ENCODE results near the gene MAP4. TPM values are rescaled to one million over a fixed set of nuclear protein-coding genes. Genes with fewer than 3 reads are reported as not detected.

The MAP4 gene
- total RNA-seq, 2 donors from 2014 or later: 152 to 169 TPM

DNA sequence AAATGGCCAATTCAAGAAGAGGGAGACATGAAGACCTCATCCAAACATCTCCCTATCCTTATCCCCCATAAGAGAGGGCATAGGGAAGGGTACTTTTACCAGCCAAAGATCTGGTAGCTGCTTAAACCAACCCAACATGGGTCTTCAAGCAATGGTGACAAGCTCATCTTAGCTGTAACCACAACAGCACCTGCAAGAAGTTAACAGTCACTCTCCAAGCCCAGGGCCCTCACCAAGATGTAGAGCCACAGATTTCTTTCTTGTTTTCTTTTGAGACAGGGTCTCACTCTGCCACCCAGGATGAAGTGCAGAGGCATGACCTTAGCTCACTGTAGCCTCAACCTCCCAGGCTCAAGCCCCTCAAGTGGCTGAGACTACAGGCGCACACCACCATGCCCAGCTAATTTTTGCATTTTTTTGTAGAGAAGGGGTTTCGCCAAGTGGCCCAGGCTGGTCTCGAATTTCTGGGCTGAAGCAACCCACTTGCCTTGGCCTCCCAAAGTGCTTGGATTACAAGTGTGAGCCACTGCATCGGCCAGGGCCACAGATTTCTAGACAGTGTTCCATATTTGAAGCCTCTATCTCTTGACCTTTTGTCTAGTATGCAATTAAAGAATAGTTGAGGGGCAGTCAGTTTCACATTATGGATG is 156.1 kb downstream of the MAP4 start:
- Mint-ChIP-seq H3K36me3 (ENCODE audit: low read depth) (peaks cover 55% of the 10 kb centered on the region), H3K4me3 (no peak overlapping the region), H3K4me1 (peaks cover 2% of the 10 kb centered on the region), H3K27me3 (ENCODE audit: insufficient read depth) (no peaks in the 10 kb centered on the region), H3K9me3 (no peaks in the 10 kb centered on the region), H3K27ac (no peak overlapping the region)
- Histone ChIP-seq H3K9me3 (ENCODE audit: control insufficient read depth, low read length) (no peaks in the 10 kb centered on the region), H3K27me3 (ENCODE audit: control insufficient read depth, insufficient read depth, low read length, poor library complexity, severe bottlenecking) (no peaks in the 10 kb centered on the region), H3K4me3 (ENCODE audit: low read length) (no peak overlapping the region), H3K4me1 (ENCODE audit: control insufficient read depth, insufficient read depth, low read length) (no peaks in the 10 kb centered on the region), H3K36me3 (ENCODE audit: control insufficient read depth, insufficient read depth, low read length) (peaks cover 79% of the 10 kb centered on the region), H3K27ac (ENCODE audit: low read depth, low read length) (no peak overlapping the region), H3K9ac (ENCODE audit: extremely low read depth, low read length, poor library complexity, severe bottlenecking) (no peak overlapping the region)
- WGBS, 2 experiments (ENCODE audit: insufficient coverage in 1 of 2, insufficient read length in 1 of 2): 97 to 98% methylated on average over 4 of the region's 4 CpGs
- DNase-seq: no peak
- TF ChIP-seq, protein P1, sequence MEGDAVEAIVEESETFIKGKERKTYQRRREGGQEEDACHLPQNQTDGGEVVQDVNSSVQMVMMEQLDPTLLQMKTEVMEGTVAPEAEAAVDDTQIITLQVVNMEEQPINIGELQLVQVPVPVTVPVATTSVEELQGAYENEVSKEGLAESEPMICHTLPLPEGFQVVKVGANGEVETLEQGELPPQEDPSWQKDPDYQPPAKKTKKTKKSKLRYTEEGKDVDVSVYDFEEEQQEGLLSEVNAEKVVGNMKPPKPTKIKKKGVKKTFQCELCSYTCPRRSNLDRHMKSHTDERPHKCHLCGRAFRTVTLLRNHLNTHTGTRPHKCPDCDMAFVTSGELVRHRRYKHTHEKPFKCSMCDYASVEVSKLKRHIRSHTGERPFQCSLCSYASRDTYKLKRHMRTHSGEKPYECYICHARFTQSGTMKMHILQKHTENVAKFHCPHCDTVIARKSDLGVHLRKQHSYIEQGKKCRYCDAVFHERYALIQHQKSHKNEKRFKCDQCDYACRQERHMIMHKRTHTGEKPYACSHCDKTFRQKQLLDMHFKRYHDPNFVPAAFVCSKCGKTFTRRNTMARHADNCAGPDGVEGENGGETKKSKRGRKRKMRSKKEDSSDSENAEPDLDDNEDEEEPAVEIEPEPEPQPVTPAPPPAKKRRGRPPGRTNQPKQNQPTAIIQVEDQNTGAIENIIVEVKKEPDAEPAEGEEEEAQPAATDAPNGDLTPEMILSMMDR (conservative IDR thresholded peaks at IDR 0.05): no peak

DNA sequence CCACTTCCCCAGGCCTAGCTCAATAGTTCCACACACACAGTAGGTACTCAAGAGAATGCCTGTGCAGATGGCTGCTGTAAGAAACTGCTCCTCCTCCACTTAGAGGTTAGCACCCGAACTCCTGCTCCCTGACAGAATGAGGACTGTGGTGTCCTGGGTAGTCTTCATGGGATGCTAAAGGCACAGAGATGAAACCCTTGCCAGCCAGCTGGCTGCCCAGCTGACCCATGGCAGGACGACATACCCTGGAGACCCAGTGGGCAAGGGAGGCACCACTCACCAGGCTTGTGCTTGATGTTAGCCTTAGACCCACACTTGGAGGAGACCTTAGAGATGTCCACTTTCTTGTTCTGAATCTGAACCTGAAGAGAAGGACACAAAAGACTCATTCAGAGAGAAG is 159.1 kb downstream of the MAP4 start:
- Histone ChIP-seq H3K4me3 (ENCODE audit: low read length) (no peak overlapping the region), H3K9ac (ENCODE audit: extremely low read depth, low read length, poor library complexity, severe bottlenecking) (no peak overlapping the region), H3K27me3 (ENCODE audit: control insufficient read depth, insufficient read depth, low read length, poor library complexity, severe bottlenecking) (no peaks in the 10 kb centered on the region), H3K36me3 (ENCODE audit: control insufficient read depth, insufficient read depth, low read length) (peaks cover 76% of the 10 kb centered on the region), H3K9me3 (ENCODE audit: control insufficient read depth, low read length) (no peaks in the 10 kb centered on the region), H3K27ac (ENCODE audit: low read depth, low read length) (no peak overlapping the region), H3K4me1 (ENCODE audit: control insufficient read depth, insufficient read depth, low read length) (no peaks in the 10 kb centered on the region)
- WGBS, 2 experiments (ENCODE audit: insufficient coverage in 1 of 2, insufficient read length in 1 of 2): 92 to 100% methylated on average over 1 to 2 of the region's 2 CpGs
- no peaks in the 10 kb centered on the region for H3K27me3 Mint-ChIP-seq (ENCODE audit: insufficient read depth)
- DNase-seq: no peak
- H3K27ac Mint-ChIP-seq: no peak overlapping the region
- H3K36me3 Mint-ChIP-seq (ENCODE audit: low read depth): peaks cover 57% of the 10 kb centered on the region
- TF ChIP-seq, protein P1 (conservative IDR thresholded peaks at IDR 0.05): no peak
- H3K9me3 Mint-ChIP-seq: no peaks in the 10 kb centered on the region
- H3K4me3 Mint-ChIP-seq: no peak overlapping the region
- H3K4me1 Mint-ChIP-seq: no peaks in the 10 kb centered on the region

DNA sequence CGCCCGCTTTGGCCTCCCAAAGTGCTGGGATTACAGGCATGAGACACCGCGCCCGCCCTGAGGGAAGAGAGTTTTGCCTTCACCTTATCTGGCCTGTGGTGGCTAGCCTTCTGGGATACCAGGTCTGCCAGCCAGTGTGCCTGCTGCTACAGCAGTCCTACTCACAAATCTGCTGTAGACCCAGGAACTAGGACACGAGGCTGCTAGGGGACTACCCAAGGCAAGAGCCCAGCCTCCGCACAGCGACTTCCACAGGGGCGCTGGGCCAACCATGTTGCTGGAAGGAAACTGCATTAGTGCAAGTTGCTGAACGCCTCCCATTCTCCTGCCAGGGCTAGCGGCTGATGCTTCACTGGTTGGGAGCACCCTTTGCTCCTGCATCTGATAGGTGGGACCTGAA is 159.5 kb downstream of the MAP4 start:
- Histone ChIP-seq H3K9me3 (ENCODE audit: control insufficient read depth, low read length) (no peaks in the 10 kb centered on the region), H3K4me3 (ENCODE audit: low read length) (no peak overlapping the region), H3K27me3 (ENCODE audit: control insufficient read depth, insufficient read depth, low read length, poor library complexity, severe bottlenecking) (no peaks in the 10 kb centered on the region), H3K4me1 (ENCODE audit: control insufficient read depth, insufficient read depth, low read length) (no peaks in the 10 kb centered on the region), H3K36me3 (ENCODE audit: control insufficient read depth, insufficient read depth, low read length) (peaks cover 79% of the 10 kb centered on the region), H3K27ac (ENCODE audit: low read depth, low read length) (no peak overlapping the region), H3K9ac (ENCODE audit: extremely low read depth, low read length, poor library complexity, severe bottlenecking) (no peak overlapping the region)
- H3K27me3 Mint-ChIP-seq (ENCODE audit: insufficient read depth): no peaks in the 10 kb centered on the region
- H3K4me1 Mint-ChIP-seq: no peaks in the 10 kb centered on the region
- 91 to 95% methylated on average over 9 to 11 of the region's 11 CpGs for WGBS, 2 experiments (ENCODE audit: insufficient coverage in 1 of 2, insufficient read length in 1 of 2)
- no peaks in the 10 kb centered on the region for H3K9me3 Mint-ChIP-seq
- no peak for DNase-seq
- H3K27ac Mint-ChIP-seq: no peak overlapping the region
- H3K4me3 Mint-ChIP-seq: no peak overlapping the region
- TF ChIP-seq, protein P1 (conservative IDR thresholded peaks at IDR 0.05): no peak
- H3K36me3 Mint-ChIP-seq (ENCODE audit: low read depth): peaks cover 60% of the 10 kb centered on the region
